Measurements from ENCODE around the gene GEMIN5. TPM values are rescaled to one million over a fixed set of nuclear protein-coding genes. Genes with fewer than 3 reads are reported as not detected.
A peak's percentile ranks its signal among the peaks of the same experiment; 100 is the strongest.

The GEMIN5 gene
- total and polyA plus RNA-seq, 2 of the 13 experiments (the other 11 are each of a cell fraction or from before 2014, with no cell fraction given), result 6.6 to 28.6 TPM

DNA sequence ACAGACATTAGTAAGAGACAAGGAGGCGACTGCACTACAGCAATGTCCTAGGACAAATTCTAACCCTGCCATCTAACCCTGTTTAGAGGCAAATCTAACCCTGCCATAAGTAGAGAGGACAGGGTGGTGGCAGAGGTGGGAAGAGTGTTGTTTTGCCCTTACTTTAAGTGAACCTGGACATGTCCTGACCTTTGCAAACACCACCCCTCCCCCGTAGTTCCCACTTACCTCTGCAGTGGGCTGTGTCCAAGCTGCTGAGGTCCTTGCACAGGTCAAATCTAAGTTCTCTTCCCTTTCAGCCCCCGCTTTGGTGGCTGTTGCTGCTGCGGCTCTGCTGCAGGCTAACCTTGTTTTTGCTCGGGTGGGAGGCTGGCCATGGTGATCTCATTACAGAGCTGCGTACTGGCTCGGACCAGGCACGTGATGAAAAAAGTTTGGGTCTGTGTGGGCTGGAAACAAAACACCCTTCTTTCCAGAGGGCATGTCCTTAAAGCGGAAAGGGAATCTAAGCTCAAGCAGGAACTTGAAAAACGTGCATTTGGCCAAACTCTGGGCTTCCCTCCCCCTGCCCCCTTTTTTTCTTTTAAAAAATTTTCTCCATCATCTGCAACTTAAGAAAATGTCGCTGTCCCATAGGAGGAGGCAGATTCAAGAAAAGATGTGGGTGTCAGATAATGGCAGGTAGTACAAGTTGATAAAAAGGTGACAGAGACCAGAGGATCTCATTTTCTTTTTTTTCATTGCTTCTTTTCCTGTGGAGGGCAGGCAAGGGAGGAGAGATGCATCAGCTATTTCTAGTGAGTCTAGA, 87.6 kb downstream of the GEMIN5 start, which contains the start of gene FAXDC2 (continued):
- no peak for TF ChIP-seq PCBP2 (optimal IDR thresholded peaks at IDR 0.05; ENCODE audit: low read depth, low read length, poor library complexity, severe bottlenecking)
- TF ChIP-seq ZNF891 (CRISPR knock-in tag; IDR thresholded peaks at IDR 0.05), result 0 out of 2 replicates have a peak, but pooled peaks have one; percentile 40
- TF ChIP-seq PHF8 (CRISPR knock-in tag; IDR thresholded peaks at IDR 0.05), result peak; percentile 59
- no peak for TF ChIP-seq ZNF557 (CRISPR knock-in tag; IDR thresholded peaks at IDR 0.05)
- peak; percentile 35 for TF ChIP-seq RXRB (CRISPR knock-in tag; IDR thresholded peaks at IDR 0.05; ENCODE audit: borderline replicate concordance)
- 0 out of 2 replicates have a peak, but pooled peaks have one; percentile 40 for TF ChIP-seq SIX1 (CRISPR knock-in tag; IDR thresholded peaks at IDR 0.05; ENCODE audit: borderline replicate concordance)
- TF ChIP-seq SMAD1 (CRISPR knock-in tag; IDR thresholded peaks at IDR 0.05; ENCODE audit: borderline replicate concordance, low read depth), result 0 out of 2 replicates have a peak, but pooled peaks have one; percentile 35
- TF ChIP-seq ZSCAN31 (CRISPR knock-in tag; IDR thresholded peaks at IDR 0.05; ENCODE audit: low read depth), result no peak
- TF ChIP-seq ZNF44 (CRISPR knock-in tag; IDR thresholded peaks at IDR 0.05), result no peak
- TF ChIP-seq CBX2 (IDR thresholded peaks at IDR 0.05; ENCODE audit: low read depth, low read length), result no peak
- no peak for TF ChIP-seq CBX2 (CRISPR knock-in tag; IDR thresholded peaks at IDR 0.05; ENCODE audit: low read depth)
- TF ChIP-seq, protein P1, sequence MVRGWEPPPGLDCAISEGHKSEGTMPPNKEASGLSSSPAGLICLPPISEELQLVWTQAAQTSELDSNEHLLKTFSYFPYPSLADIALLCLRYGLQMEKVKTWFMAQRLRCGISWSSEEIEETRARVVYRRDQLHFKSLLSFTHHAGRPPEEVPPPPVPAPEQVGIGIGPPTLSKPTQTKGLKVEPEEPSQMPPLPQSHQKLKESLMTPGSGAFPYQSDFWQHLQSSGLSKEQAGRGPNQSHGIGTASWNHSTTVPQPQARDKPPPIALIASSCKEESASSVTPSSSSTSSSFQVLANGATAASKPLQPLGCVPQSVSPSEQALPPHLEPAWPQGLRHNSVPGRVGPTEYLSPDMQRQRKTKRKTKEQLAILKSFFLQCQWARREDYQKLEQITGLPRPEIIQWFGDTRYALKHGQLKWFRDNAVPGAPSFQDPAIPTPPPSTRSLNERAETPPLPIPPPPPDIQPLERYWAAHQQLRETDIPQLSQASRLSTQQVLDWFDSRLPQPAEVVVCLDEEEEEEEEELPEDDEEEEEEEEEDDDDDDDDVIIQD (CRISPR knock-in tag; IDR thresholded peaks at IDR 0.05; ENCODE audit: low read depth), result 0 out of 2 replicates have a peak, but pooled peaks have one; percentile 42
- peak; percentile 18 for TF ChIP-seq XRCC5 (optimal IDR thresholded peaks at IDR 0.05; ENCODE audit: low read length)
- TF ChIP-seq, protein P2, sequence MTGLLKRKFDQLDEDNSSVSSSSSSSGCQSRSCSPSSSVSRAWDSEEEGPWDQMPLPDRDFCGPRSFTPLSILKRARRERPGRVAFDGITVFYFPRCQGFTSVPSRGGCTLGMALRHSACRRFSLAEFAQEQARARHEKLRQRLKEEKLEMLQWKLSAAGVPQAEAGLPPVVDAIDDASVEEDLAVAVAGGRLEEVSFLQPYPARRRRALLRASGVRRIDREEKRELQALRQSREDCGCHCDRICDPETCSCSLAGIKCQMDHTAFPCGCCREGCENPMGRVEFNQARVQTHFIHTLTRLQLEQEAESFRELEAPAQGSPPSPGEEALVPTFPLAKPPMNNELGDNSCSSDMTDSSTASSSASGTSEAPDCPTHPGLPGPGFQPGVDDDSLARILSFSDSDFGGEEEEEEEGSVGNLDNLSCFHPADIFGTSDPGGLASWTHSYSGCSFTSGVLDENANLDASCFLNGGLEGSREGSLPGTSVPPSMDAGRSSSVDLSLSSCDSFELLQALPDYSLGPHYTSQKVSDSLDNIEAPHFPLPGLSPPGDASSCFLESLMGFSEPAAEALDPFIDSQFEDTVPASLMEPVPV (CRISPR knock-in tag; IDR thresholded peaks at IDR 0.05), result 0 out of 2 replicates have a peak, but pooled peaks have one; percentile 42
- TF ChIP-seq, protein P3, sequence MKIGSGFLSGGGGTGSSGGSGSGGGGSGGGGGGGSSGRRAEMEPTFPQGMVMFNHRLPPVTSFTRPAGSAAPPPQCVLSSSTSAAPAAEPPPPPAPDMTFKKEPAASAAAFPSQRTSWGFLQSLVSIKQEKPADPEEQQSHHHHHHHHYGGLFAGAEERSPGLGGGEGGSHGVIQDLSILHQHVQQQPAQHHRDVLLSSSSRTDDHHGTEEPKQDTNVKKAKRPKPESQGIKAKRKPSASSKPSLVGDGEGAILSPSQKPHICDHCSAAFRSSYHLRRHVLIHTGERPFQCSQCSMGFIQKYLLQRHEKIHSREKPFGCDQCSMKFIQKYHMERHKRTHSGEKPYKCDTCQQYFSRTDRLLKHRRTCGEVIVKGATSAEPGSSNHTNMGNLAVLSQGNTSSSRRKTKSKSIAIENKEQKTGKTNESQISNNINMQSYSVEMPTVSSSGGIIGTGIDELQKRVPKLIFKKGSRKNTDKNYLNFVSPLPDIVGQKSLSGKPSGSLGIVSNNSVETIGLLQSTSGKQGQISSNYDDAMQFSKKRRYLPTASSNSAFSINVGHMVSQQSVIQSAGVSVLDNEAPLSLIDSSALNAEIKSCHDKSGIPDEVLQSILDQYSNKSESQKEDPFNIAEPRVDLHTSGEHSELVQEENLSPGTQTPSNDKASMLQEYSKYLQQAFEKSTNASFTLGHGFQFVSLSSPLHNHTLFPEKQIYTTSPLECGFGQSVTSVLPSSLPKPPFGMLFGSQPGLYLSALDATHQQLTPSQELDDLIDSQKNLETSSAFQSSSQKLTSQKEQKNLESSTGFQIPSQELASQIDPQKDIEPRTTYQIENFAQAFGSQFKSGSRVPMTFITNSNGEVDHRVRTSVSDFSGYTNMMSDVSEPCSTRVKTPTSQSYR (CRISPR knock-in tag; IDR thresholded peaks at IDR 0.05; ENCODE audit: borderline replicate concordance), result peak; percentile 67; the same call in 1 of the 2 replicates
- TF ChIP-seq, protein P4, sequence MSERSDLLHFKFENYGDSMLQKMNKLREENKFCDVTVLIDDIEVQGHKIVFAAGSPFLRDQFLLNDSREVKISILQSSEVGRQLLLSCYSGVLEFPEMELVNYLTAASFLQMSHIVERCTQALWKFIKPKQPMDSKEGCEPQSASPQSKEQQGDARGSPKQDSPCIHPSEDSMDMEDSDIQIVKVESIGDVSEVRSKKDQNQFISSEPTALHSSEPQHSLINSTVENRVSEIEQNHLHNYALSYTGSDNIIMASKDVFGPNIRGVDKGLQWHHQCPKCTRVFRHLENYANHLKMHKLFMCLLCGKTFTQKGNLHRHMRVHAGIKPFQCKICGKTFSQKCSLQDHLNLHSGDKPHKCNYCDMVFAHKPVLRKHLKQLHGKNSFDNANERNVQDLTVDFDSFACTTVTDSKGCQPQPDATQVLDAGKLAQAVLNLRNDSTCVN (CRISPR knock-in tag; IDR thresholded peaks at IDR 0.05; ENCODE audit: borderline replicate concordance), result no peak; the same call in 1 of the 2 replicates
- TF ChIP-seq CENPT (CRISPR knock-in tag; IDR thresholded peaks at IDR 0.05; ENCODE audit: low read depth), result no peak
- TF ChIP-seq, protein P5, sequence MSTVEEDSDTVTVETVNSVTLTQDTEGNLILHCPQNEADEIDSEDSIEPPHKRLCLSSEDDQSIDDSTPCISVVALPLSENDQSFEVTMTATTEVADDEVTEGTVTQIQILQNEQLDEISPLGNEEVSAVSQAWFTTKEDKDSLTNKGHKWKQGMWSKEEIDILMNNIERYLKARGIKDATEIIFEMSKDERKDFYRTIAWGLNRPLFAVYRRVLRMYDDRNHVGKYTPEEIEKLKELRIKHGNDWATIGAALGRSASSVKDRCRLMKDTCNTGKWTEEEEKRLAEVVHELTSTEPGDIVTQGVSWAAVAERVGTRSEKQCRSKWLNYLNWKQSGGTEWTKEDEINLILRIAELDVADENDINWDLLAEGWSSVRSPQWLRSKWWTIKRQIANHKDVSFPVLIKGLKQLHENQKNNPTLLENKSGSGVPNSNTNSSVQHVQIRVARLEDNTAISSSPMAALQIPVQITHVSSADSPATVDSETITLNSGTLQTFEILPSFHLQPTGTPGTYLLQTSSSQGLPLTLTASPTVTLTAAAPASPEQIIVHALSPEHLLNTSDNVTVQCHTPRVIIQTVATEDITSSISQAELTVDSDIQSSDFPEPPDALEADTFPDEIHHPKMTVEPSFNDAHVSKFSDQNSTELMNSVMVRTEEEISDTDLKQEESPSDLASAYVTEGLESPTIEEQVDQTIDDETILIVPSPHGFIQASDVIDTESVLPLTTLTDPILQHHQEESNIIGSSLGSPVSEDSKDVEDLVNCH (CRISPR knock-in tag; IDR thresholded peaks at IDR 0.05), result no peak
- TF ChIP-seq PHF20 (CRISPR knock-in tag; IDR thresholded peaks at IDR 0.05), result no peak

Measured in HepG2 (cell line).